ENCODE measurements around the gene FMN2. TPM values are rescaled to one million over a fixed set of nuclear protein-coding genes. Genes with fewer than 3 reads are reported as not detected.

FMN2 gene
- total RNA-seq, 1 donor from 2014 or later = 1.7 TPM

GRCh38 chr1:240192851-240193250 lies 101.2 kb downstream of the FMN2 start:
- DNase-seq (ENCODE audit: low spot score) = no peak
- H3K9ac ChIP-seq = no peak overlapping the region
- peaks cover 3% of the 10 kb centered on the region for H3K27me3 Mint-ChIP-seq (ENCODE audit: insufficient read depth, low read depth)
- TF ChIP-seq EZH2 (IDR thresholded peaks at IDR 0.05) = no peak
- TF ChIP-seq, protein P1, sequence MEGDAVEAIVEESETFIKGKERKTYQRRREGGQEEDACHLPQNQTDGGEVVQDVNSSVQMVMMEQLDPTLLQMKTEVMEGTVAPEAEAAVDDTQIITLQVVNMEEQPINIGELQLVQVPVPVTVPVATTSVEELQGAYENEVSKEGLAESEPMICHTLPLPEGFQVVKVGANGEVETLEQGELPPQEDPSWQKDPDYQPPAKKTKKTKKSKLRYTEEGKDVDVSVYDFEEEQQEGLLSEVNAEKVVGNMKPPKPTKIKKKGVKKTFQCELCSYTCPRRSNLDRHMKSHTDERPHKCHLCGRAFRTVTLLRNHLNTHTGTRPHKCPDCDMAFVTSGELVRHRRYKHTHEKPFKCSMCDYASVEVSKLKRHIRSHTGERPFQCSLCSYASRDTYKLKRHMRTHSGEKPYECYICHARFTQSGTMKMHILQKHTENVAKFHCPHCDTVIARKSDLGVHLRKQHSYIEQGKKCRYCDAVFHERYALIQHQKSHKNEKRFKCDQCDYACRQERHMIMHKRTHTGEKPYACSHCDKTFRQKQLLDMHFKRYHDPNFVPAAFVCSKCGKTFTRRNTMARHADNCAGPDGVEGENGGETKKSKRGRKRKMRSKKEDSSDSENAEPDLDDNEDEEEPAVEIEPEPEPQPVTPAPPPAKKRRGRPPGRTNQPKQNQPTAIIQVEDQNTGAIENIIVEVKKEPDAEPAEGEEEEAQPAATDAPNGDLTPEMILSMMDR (IDR thresholded peaks at IDR 0.05) = no peak
- no peak for TF ChIP-seq EZH2phosphoT487 (IDR thresholded peaks at IDR 0.05)
- H4K20me1 ChIP-seq (ENCODE audit: low read depth) = no peaks in the 10 kb centered on the region
- H3K27ac Mint-ChIP-seq = no peak overlapping the region
- no peaks in the 10 kb centered on the region for H3K4me1 ChIP-seq
- no peak overlapping the region for H2AFZ ChIP-seq (replicated peaks)
- H3K36me3 ChIP-seq = no peaks in the 10 kb centered on the region
- no peaks in the 10 kb centered on the region for H3K9me3 ChIP-seq (ENCODE audit: low read depth)
- H3K4me3 Mint-ChIP-seq = no peak overlapping the region
- H3K27me3 ChIP-seq = no peaks in the 10 kb centered on the region
- H3K4me3 ChIP-seq = no peak overlapping the region
- peaks cover 2% of the 10 kb centered on the region for H3K9me3 Mint-ChIP-seq
- peaks cover 3% of the 10 kb centered on the region for H3K4me1 Mint-ChIP-seq
- peaks cover 1% of the 10 kb centered on the region for H3K36me3 Mint-ChIP-seq
- H3K79me2 ChIP-seq (ENCODE audit: low read depth) = no peaks in the 10 kb centered on the region
- no peaks in the 10 kb centered on the region for H3F3A ChIP-seq (ENCODE audit: low read depth)
- H3K4me2 ChIP-seq = no peak overlapping the region
- no peak overlapping the region for H3K27ac ChIP-seq

GRCh38 chr1:240193679-240194078 lies 102.0 kb downstream of the FMN2 start:
- Mint-ChIP-seq H3K27ac (no peak overlapping the region), H3K4me1 (peaks cover 3% of the 10 kb centered on the region), H3K27me3 (ENCODE audit: insufficient read depth, low read depth) (peaks cover 3% of the 10 kb centered on the region), H3K4me3 (no peak overlapping the region), H3K36me3 (peaks cover 1% of the 10 kb centered on the region), H3K9me3 (peaks cover 2% of the 10 kb centered on the region)
- Histone ChIP-seq H3K79me2 (ENCODE audit: low read depth) (no peaks in the 10 kb centered on the region), H2AFZ (replicated peaks) (no peak overlapping the region), H3F3A (ENCODE audit: low read depth) (no peaks in the 10 kb centered on the region), H3K4me2 (no peak overlapping the region), H4K20me1 (ENCODE audit: low read depth) (no peaks in the 10 kb centered on the region), H3K9ac (no peak overlapping the region), H3K4me3 (no peak overlapping the region), H3K4me1 (no peaks in the 10 kb centered on the region), H3K27ac (no peak overlapping the region), H3K36me3 (no peaks in the 10 kb centered on the region), H3K27me3 (no peaks in the 10 kb centered on the region), H3K9me3 (ENCODE audit: low read depth) (no peaks in the 10 kb centered on the region)
- no peak for TF ChIP-seq EZH2 (IDR thresholded peaks at IDR 0.05)
- TF ChIP-seq EZH2phosphoT487 (IDR thresholded peaks at IDR 0.05) = no peak
- TF ChIP-seq, protein P1 (IDR thresholded peaks at IDR 0.05) = no peak
- DNase-seq (ENCODE audit: low spot score) = no peak

- peaks cover 2% of the 10 kb centered on the region for H3K9me3 Mint-ChIP-seq
- H3K4me3 Mint-ChIP-seq = no peak overlapping the region
- Histone ChIP-seq H3K27ac (no peak overlapping the region), H3K79me2 (ENCODE audit: low read depth) (no peaks in the 10 kb centered on the region), H4K20me1 (ENCODE audit: low read depth) (no peaks in the 10 kb centered on the region), H3K4me1 (no peaks in the 10 kb centered on the region), H3K9me3 (ENCODE audit: low read depth) (no peaks in the 10 kb centered on the region), H3K4me3 (no peak overlapping the region), H2AFZ (replicated peaks) (no peak overlapping the region), H3K27me3 (no peaks in the 10 kb centered on the region), H3K9ac (no peak overlapping the region), H3F3A (ENCODE audit: low read depth) (no peaks in the 10 kb centered on the region), H3K4me2 (no peak overlapping the region), H3K36me3 (no peaks in the 10 kb centered on the region)
- no peak for DNase-seq (ENCODE audit: low spot score)
- H3K27me3 Mint-ChIP-seq (ENCODE audit: insufficient read depth, low read depth) = peaks cover 3% of the 10 kb centered on the region
- no peak overlapping the region for H3K27ac Mint-ChIP-seq
- TF ChIP-seq EZH2 (IDR thresholded peaks at IDR 0.05) (no peak), EZH2phosphoT487 (IDR thresholded peaks at IDR 0.05) (no peak)
- TF ChIP-seq, protein P1 (IDR thresholded peaks at IDR 0.05) = no peak
- peaks cover 1% of the 10 kb centered on the region for H3K36me3 Mint-ChIP-seq
- peaks cover 3% of the 10 kb centered on the region for H3K4me1 Mint-ChIP-seq
Observed at GRCh38 chr1:240194120-240194519, 102.4 kb downstream of the FMN2 start.
